ENCODE data around the gene SLC6A5.

SLC6A5 gene

GRCh38 chr11:20658135-20658534, 58.7 kb downstream of the SLC6A5 start:
- Histone ChIP-seq H3K4me3 (ENCODE audit: low read length in 2 of 2) (no peak overlapping the region), H4K8ac (ENCODE audit: low read depth, low read length) (no peak overlapping the region), H2BK5ac (ENCODE audit: low read length) (no peak overlapping the region), H3K79me1 (ENCODE audit: low read depth, low read length) (no peaks in the 10 kb centered on the region), H2AFZ (ENCODE audit: low read length) (no peak overlapping the region), H3K27ac (replicated peaks; ENCODE audit: low read length) (no peak overlapping the region), H3K4me2 (ENCODE audit: insufficient read depth, low read length, poor library complexity, severe bottlenecking) (no peak overlapping the region), H3K4me1 (ENCODE audit: control insufficient read depth in 2 of 2, insufficient read depth in 1 of 2, low read depth in 1 of 2, low read length in 2 of 2) (peaks cover 0 to 3% of the 10 kb centered on the region in 2 donors), H3K4ac (ENCODE audit: low read length) (no peak overlapping the region), H3K18ac (ENCODE audit: low read length) (no peak overlapping the region), H2AK5ac (ENCODE audit: low read depth, low read length) (no peak overlapping the region), H3K23ac (ENCODE audit: low read depth, low read length, poor library complexity) (no peak overlapping the region), H3K9me3 (replicated peaks in 1 of 2; ENCODE audit: control insufficient read depth in 2 of 2, insufficient read depth in 1 of 2, low read depth in 1 of 2, low read length in 2 of 2) (no peaks in the 10 kb centered on the region), H2BK120ac (ENCODE audit: low read depth, low read length) (no peak overlapping the region), H3K27me3 (ENCODE audit: control insufficient read depth in 3 of 3, insufficient read depth in 3 of 3, low read depth in 1 of 3, low read length in 3 of 3) (peaks cover 0 to 3% (median 0%) of the 10 kb centered on the region in 3 experiments), H3K9ac (ENCODE audit: low read depth, low read length, poor library complexity) (no peak overlapping the region), H2BK12ac (ENCODE audit: low read length) (no peak overlapping the region), H3K14ac (ENCODE audit: low read length) (no peak overlapping the region), H4K91ac (ENCODE audit: low read depth, low read length, poor library complexity) (no peak overlapping the region), H3K36me3 (replicated peaks in 1 of 2; ENCODE audit: control insufficient read depth in 2 of 2, insufficient read depth in 2 of 2, low read length in 2 of 2) (no peaks in the 10 kb centered on the region), H2BK15ac (ENCODE audit: low read length) (no peak overlapping the region)
- WGBS, 2 donors (ENCODE audit: extremely low coverage in 2 of 2, insufficient read length in 2 of 2, insufficient replicate concordance in 1 of 2): no CpG with 5 or more reads among the region's 1 CpG
- no peak for DNase-seq (ENCODE audit: low spot score)

DNA sequence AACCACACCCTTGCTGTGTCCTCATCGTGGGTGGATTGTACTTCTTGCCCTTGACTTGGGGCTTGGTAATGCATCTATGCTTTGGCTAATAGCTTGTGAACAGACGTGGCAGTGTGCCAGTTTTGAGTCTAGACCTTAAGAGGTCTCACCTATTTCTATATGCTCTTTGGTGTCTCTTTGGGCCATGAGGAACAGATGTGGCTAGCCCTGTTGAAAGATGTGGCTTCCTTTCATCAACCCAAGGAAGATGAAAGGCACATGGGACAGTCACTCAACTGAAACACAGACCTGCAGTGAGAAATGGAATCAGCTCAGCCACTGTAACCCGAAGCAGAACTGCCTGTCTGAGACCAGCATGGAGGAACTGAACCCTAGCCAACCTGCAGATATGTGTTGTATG, 62.0 kb downstream of the SLC6A5 start:
- Histone ChIP-seq H3K4ac (ENCODE audit: low read length) (no peak overlapping the region), H2AFZ (ENCODE audit: low read length) (no peak overlapping the region), H3K4me3 (ENCODE audit: low read length in 2 of 2) (no peak overlapping the region), H3K4me1 (ENCODE audit: control insufficient read depth in 2 of 2, insufficient read depth in 1 of 2, low read depth in 1 of 2, low read length in 2 of 2) (peaks cover 0 to 3% of the 10 kb centered on the region in 2 donors), H2BK15ac (ENCODE audit: low read length) (no peak overlapping the region), H2AK5ac (ENCODE audit: low read depth, low read length) (no peak overlapping the region), H3K27ac (replicated peaks; ENCODE audit: low read length) (no peak overlapping the region), H3K36me3 (replicated peaks in 1 of 2; ENCODE audit: control insufficient read depth in 2 of 2, insufficient read depth in 2 of 2, low read length in 2 of 2) (no peaks in the 10 kb centered on the region), H3K79me1 (ENCODE audit: low read depth, low read length) (no peaks in the 10 kb centered on the region), H3K4me2 (ENCODE audit: insufficient read depth, low read length, poor library complexity, severe bottlenecking) (no peak overlapping the region), H2BK12ac (ENCODE audit: low read length) (no peak overlapping the region), H3K27me3 (ENCODE audit: control insufficient read depth in 3 of 3, insufficient read depth in 3 of 3, low read depth in 1 of 3, low read length in 3 of 3) (peaks cover 0 to 3% (median 0%) of the 10 kb centered on the region in 3 experiments), H4K91ac (ENCODE audit: low read depth, low read length, poor library complexity) (no peak overlapping the region), H3K23ac (ENCODE audit: low read depth, low read length, poor library complexity) (no peak overlapping the region), H3K9me3 (replicated peaks in 1 of 2; ENCODE audit: control insufficient read depth in 2 of 2, insufficient read depth in 1 of 2, low read depth in 1 of 2, low read length in 2 of 2) (no peaks in the 10 kb centered on the region), H3K18ac (ENCODE audit: low read length) (no peak overlapping the region), H4K8ac (ENCODE audit: low read depth, low read length) (no peak overlapping the region), H2BK120ac (ENCODE audit: low read depth, low read length) (no peak overlapping the region), H3K9ac (ENCODE audit: low read depth, low read length, poor library complexity) (no peak overlapping the region), H2BK5ac (ENCODE audit: low read length) (no peak overlapping the region), H3K14ac (ENCODE audit: low read length) (no peak overlapping the region)
- no peak for DNase-seq (ENCODE audit: low spot score)
- WGBS, 2 donors (ENCODE audit: extremely low coverage in 2 of 2, insufficient read length in 2 of 2, insufficient replicate concordance in 1 of 2): no CpG with 5 or more reads among the region's 3 CpGs

- DNase-seq (ENCODE audit: low spot score): no peak
- no CpG with 5 or more reads among the region's 3 CpGs for WGBS, 2 donors (ENCODE audit: extremely low coverage in 2 of 2, insufficient read length in 2 of 2, insufficient replicate concordance in 1 of 2)
- no peaks in the 10 kb centered on the region for H3K9me3 ChIP-seq (replicated peaks in 1 of 2; ENCODE audit: control insufficient read depth in 2 of 2, insufficient read depth in 1 of 2, low read depth in 1 of 2, low read length in 2 of 2)
- no peaks in the 10 kb centered on the region for H3K79me1 ChIP-seq (ENCODE audit: low read depth, low read length)
- no peak overlapping the region for H3K23ac ChIP-seq (ENCODE audit: low read depth, low read length, poor library complexity)
- H2AFZ ChIP-seq (ENCODE audit: low read length): no peak overlapping the region
- H3K4ac ChIP-seq (ENCODE audit: low read length): no peak overlapping the region
- no peak overlapping the region for H4K91ac ChIP-seq (ENCODE audit: low read depth, low read length, poor library complexity)
- no peak overlapping the region for H2BK12ac ChIP-seq (ENCODE audit: low read length)
- no peak overlapping the region for H2BK120ac ChIP-seq (ENCODE audit: low read depth, low read length)
- no peak overlapping the region for H4K8ac ChIP-seq (ENCODE audit: low read depth, low read length)
- H2BK5ac ChIP-seq (ENCODE audit: low read length): no peak overlapping the region
- no peak overlapping the region for H3K4me3 ChIP-seq (ENCODE audit: low read length in 2 of 2)
- peaks cover 0 to 3% of the 10 kb centered on the region in 2 donors for H3K4me1 ChIP-seq (ENCODE audit: control insufficient read depth in 2 of 2, insufficient read depth in 1 of 2, low read depth in 1 of 2, low read length in 2 of 2)
- no peak overlapping the region for H3K14ac ChIP-seq (ENCODE audit: low read length)
- H3K18ac ChIP-seq (ENCODE audit: low read length): no peak overlapping the region
- no peaks in the 10 kb centered on the region for H3K36me3 ChIP-seq (replicated peaks in 1 of 2; ENCODE audit: control insufficient read depth in 2 of 2, insufficient read depth in 2 of 2, low read length in 2 of 2)
- no peak overlapping the region for H3K9ac ChIP-seq (ENCODE audit: low read depth, low read length, poor library complexity)
- H2AK5ac ChIP-seq (ENCODE audit: low read depth, low read length): no peak overlapping the region
- no peak overlapping the region for H3K27ac ChIP-seq (replicated peaks; ENCODE audit: low read length)
- no peak overlapping the region for H3K4me2 ChIP-seq (ENCODE audit: insufficient read depth, low read length, poor library complexity, severe bottlenecking)
- H2BK15ac ChIP-seq (ENCODE audit: low read length): no peak overlapping the region
- peaks cover 0 to 7% (median 1%) of the 10 kb centered on the region in 3 experiments for H3K27me3 ChIP-seq (ENCODE audit: control insufficient read depth in 3 of 3, insufficient read depth in 3 of 3, low read depth in 1 of 3, low read length in 3 of 3)
Measured at GRCh38 chr11:20661850-20662249, 62.4 kb downstream of the SLC6A5 start.

- Histone ChIP-seq H3K23ac (ENCODE audit: low read depth, low read length, poor library complexity) (no peak overlapping the region), H4K8ac (ENCODE audit: low read depth, low read length) (no peak overlapping the region), H3K79me1 (ENCODE audit: low read depth, low read length) (no peaks in the 10 kb centered on the region), H3K14ac (ENCODE audit: low read length) (no peak overlapping the region), H3K18ac (ENCODE audit: low read length) (no peak overlapping the region), H3K9me3 (replicated peaks in 1 of 2; ENCODE audit: control insufficient read depth in 2 of 2, insufficient read depth in 1 of 2, low read depth in 1 of 2, low read length in 2 of 2) (no peaks in the 10 kb centered on the region), H3K4me1 (ENCODE audit: control insufficient read depth in 2 of 2, insufficient read depth in 1 of 2, low read depth in 1 of 2, low read length in 2 of 2) (peaks cover 3 to 10% of the 10 kb centered on the region in 2 donors), H3K4me2 (ENCODE audit: insufficient read depth, low read length, poor library complexity, severe bottlenecking) (peak overlapping the region; percentile 98), H2BK12ac (ENCODE audit: low read length) (no peak overlapping the region), H2BK15ac (ENCODE audit: low read length) (no peak overlapping the region), H2AK5ac (ENCODE audit: low read depth, low read length) (no peak overlapping the region), H3K4ac (ENCODE audit: low read length) (no peak overlapping the region), H2BK5ac (ENCODE audit: low read length) (no peak overlapping the region), H3K36me3 (replicated peaks in 1 of 2; ENCODE audit: control insufficient read depth in 2 of 2, insufficient read depth in 2 of 2, low read length in 2 of 2) (no peaks in the 10 kb centered on the region), H3K27ac (replicated peaks; ENCODE audit: low read length) (no peak overlapping the region), H3K27me3 (ENCODE audit: control insufficient read depth in 3 of 3, insufficient read depth in 3 of 3, low read depth in 1 of 3, low read length in 3 of 3) (peaks cover 17 to 64% (median 54%) of the 10 kb centered on the region in 3 experiments), H3K9ac (ENCODE audit: low read depth, low read length, poor library complexity) (no peak overlapping the region), H2AFZ (ENCODE audit: low read length) (no peak overlapping the region), H3K4me3 (ENCODE audit: low read length in 2 of 2) (no peak overlapping the region), H4K91ac (ENCODE audit: low read depth, low read length, poor library complexity) (no peak overlapping the region), H2BK120ac (ENCODE audit: low read depth, low read length) (no peak overlapping the region)
- no peak for DNase-seq (ENCODE audit: low spot score)
- WGBS, 2 donors (ENCODE audit: extremely low coverage in 2 of 2, insufficient read length in 2 of 2, insufficient replicate concordance in 1 of 2): no CpG with 5 or more reads among the region's 10 CpGs
Measured at GRCh38 chr11:20668131-20668809, 68.9 kb downstream of the SLC6A5 start.

Data from neuronal stem cell (in vitro differentiated cells).